Activated CD4-positive, CD25-positive, alpha-beta regulatory T cell treated with anti-CD3 and anti-CD28 coated beads, Interleukin-2, amount 50 U/mL, for 16 hours (primary cell): ENCODE measurements around the gene NRXN2.
A peak's percentile ranks its signal among the peaks of the same experiment; 100 is the strongest.

Source experiments
- DNase-seq: peaks from one replicate; pipeline ENCODE4 v3.0.0-alpha.2; 2020; ENCODE audit warnings: low read depth, low spot score

NRXN2 gene

GRCh38 chr11:64698427-64698826 is 24.6 kb downstream of the NRXN2 start:
- DNase-seq = no peak

- DNase-seq = no peak
Measured at GRCh38 chr11:64697663-64698375, 25.2 kb downstream of the NRXN2 start.

- no peak for DNase-seq
Measured at GRCh38 chr11:64696045-64696444, 27.0 kb downstream of the NRXN2 start.

- DNase-seq = no peak
Measured at GRCh38 chr11:64695548-64695947, 27.4 kb downstream of the NRXN2 start.

GRCh38 chr11:64694821-64695365 is 28.1 kb downstream of the NRXN2 start:
- no peak for DNase-seq

GRCh38 chr11:64694026-64694755 is 28.8 kb downstream of the NRXN2 start:
- DNase-seq = no peak

- DNase-seq = no peak
Measured at GRCh38 chr11:64692764-64693331, 30.1 kb downstream of the NRXN2 start.

GRCh38 chr11:64691543-64691942 is 31.5 kb downstream of the NRXN2 start:
- no peak for DNase-seq

GRCh38 chr11:64690235-64690634 is 32.8 kb downstream of the NRXN2 start:
- DNase-seq = no peak

- peak; percentile 79 for DNase-seq
Measured at GRCh38 chr11:64688534-64688982, 34.4 kb downstream of the NRXN2 start.

- DNase-seq = no peak
Measured at GRCh38 chr11:64687643-64688533, 35.1 kb downstream of the NRXN2 start.

GRCh38 chr11:64687204-64687603 is 35.8 kb downstream of the NRXN2 start:
- no peak for DNase-seq

- no peak for DNase-seq
Measured at GRCh38 chr11:64686466-64687170, 36.4 kb downstream of the NRXN2 start.

- DNase-seq = no peak
Measured at GRCh38 chr11:64685536-64685935, 37.5 kb downstream of the NRXN2 start.

GRCh38 chr11:64684357-64684756 is 38.6 kb downstream of the NRXN2 start:
- no peak for DNase-seq

GRCh38 chr11:64681171-64681570 is 41.8 kb downstream of the NRXN2 start:
- no peak for DNase-seq

GRCh38 chr11:64679846-64680245 is 43.2 kb downstream of the NRXN2 start:
- no peak for DNase-seq

GRCh38 chr11:64677441-64678023 is 45.5 kb downstream of the NRXN2 start:
- DNase-seq = no peak

GRCh38 chr11:64676261-64676615 is 46.8 kb downstream of the NRXN2 start:
- DNase-seq = no peak

- no peak for DNase-seq
Measured at GRCh38 chr11:64675450-64676260, 47.3 kb downstream of the NRXN2 start.
